Measurements from ENCODE around the gene SPNS3. TPM values are rescaled to one million over a fixed set of nuclear protein-coding genes. Genes with fewer than 3 reads are reported as not detected.

SPNS3 gene
- total and polyA plus RNA-seq, 7 donors, result 0.09 TPM; not detected in 6

GRCh38 chr17:4422864-4423263, 10.9 kb upstream of the SPNS3 start:
- TF ChIP-seq CTCF (IDR thresholded peaks at IDR 0.05), result no peak

GRCh38 chr17:4425398-4425797, 8.3 kb upstream of the SPNS3 start:
- DNase-seq (no peak), ATAC-seq (no peak)
- no peak for TF ChIP-seq CTCF (IDR thresholded peaks at IDR 0.05)
- H3K4me1 ChIP-seq, result no peaks in the 10 kb centered on the region
- no peaks in the 10 kb centered on the region for H3K27me3 ChIP-seq (ENCODE audit: insufficient read depth in 3 of 3, low read length in 2 of 3)
- H3K27ac ChIP-seq, result no peak overlapping the region
- H3K36me3 ChIP-seq (ENCODE audit: insufficient read depth in 1 of 2, low read depth in 1 of 2), result no peaks in the 10 kb centered on the region
- no peak overlapping the region for H3K4me3 ChIP-seq
- 74 to 81% (median 77%) methylated on average over 10 of the region's 10 CpGs for WGBS, 3 donors
- no peaks in the 10 kb centered on the region for H3K9me3 ChIP-seq
- intact Hi-C loops (cut with DNase I), result no loop called here

More at GRCh38 chr17:4422864-4423263, 10.9 kb upstream of the SPNS3 start:
- Histone ChIP-seq H3K4me1 (no peaks in the 10 kb centered on the region), H3K27ac (no peak overlapping the region), H3K4me3 (no peak overlapping the region), H3K36me3 (ENCODE audit: insufficient read depth in 1 of 2, low read depth in 1 of 2) (no peaks in the 10 kb centered on the region), H3K27me3 (ENCODE audit: insufficient read depth in 3 of 3, low read length in 2 of 3) (no peaks in the 10 kb centered on the region), H3K9me3 (no peaks in the 10 kb centered on the region)
- no peak for DNase-seq
- intact Hi-C loops (cut with DNase I), result loop anchor here (5.0 kb wide), 2 partner anchors 119 to 204 kb away; no protein-coding TSS in a partner anchor
- ATAC-seq, result no peak
- WGBS, 3 donors, result 32 to 73% (median 61%) methylated on average over 5 to 6 of the region's 6 CpGs

- Histone ChIP-seq H3K9me3 (no peaks in the 10 kb centered on the region), H3K36me3 (ENCODE audit: insufficient read depth in 1 of 2, low read depth in 1 of 2) (no peaks in the 10 kb centered on the region), H3K4me1 (no peaks in the 10 kb centered on the region), H3K27ac (no peak overlapping the region), H3K27me3 (ENCODE audit: insufficient read depth in 3 of 3, low read length in 2 of 3) (no peaks in the 10 kb centered on the region), H3K4me3 (no peak overlapping the region)
- 77 to 81% (median 79%) methylated on average over 10 of the region's 10 CpGs for WGBS, 3 donors
- ATAC-seq (no peak), DNase-seq (no peak)
- no peak for TF ChIP-seq CTCF (IDR thresholded peaks at IDR 0.05)
- intact Hi-C loops (cut with DNase I), result no loop called here
Observed at GRCh38 chr17:4426499-4427208, 7.1 kb upstream of the SPNS3 start.

GRCh38 chr17:4427505-4427904, 6.2 kb upstream of the SPNS3 start:
- no peak for TF ChIP-seq CTCF (IDR thresholded peaks at IDR 0.05)
- Histone ChIP-seq H3K27ac (no peak overlapping the region), H3K27me3 (ENCODE audit: insufficient read depth in 3 of 3, low read length in 2 of 3) (no peaks in the 10 kb centered on the region), H3K36me3 (ENCODE audit: insufficient read depth in 1 of 2, low read depth in 1 of 2) (no peaks in the 10 kb centered on the region), H3K9me3 (no peaks in the 10 kb centered on the region), H3K4me1 (no peaks in the 10 kb centered on the region), H3K4me3 (no peak overlapping the region)
- intact Hi-C loops (cut with DNase I), result no loop called here
- no peak for ATAC-seq
- WGBS, 3 donors, result 73 to 85% (median 79%) methylated on average over 11 of the region's 11 CpGs
- no peak for DNase-seq

- Histone ChIP-seq H3K4me3 (no peak overlapping the region), H3K4me1 (no peaks in the 10 kb centered on the region), H3K36me3 (ENCODE audit: insufficient read depth in 1 of 2, low read depth in 1 of 2) (no peaks in the 10 kb centered on the region), H3K9me3 (no peaks in the 10 kb centered on the region), H3K27ac (no peak overlapping the region), H3K27me3 (ENCODE audit: insufficient read depth in 3 of 3, low read length in 2 of 3) (no peaks in the 10 kb centered on the region)
- ATAC-seq (no peak), DNase-seq (no peak)
- TF ChIP-seq CTCF (IDR thresholded peaks at IDR 0.05), result no peak
- intact Hi-C loops (cut with DNase I), result no loop called here
- 87 to 91% (median 91%) methylated on average over 4 of the region's 4 CpGs for WGBS, 3 donors
Observed at GRCh38 chr17:4436381-4436780, 2.6 kb downstream of the SPNS3 start.

All from psoas muscle (tissue), 8 donors.